ENCODE results near the gene MFSD2A. TPM values are rescaled to one million over a fixed set of nuclear protein-coding genes. Genes with fewer than 3 reads are reported as not detected.
A peak's percentile ranks its signal among the peaks of the same experiment; 100 is the strongest.

The MFSD2A gene
- total RNA-seq, 1 experiment from 2014 or later = 8.0 TPM

GRCh38 chr1:39919545-39919944 is 35.4 kb upstream of the MFSD2A start (continued):
- no peak for TF ChIP-seq POLR2AphosphoS5 (IDR thresholded peaks at IDR 0.05; ENCODE audit: low read depth, low read length)
- TF ChIP-seq ZBTB33 (IDR thresholded peaks at IDR 0.05; ENCODE audit: extremely low read depth, insufficient replicate concordance, low read length) = no peak
- TF ChIP-seq SRF (IDR thresholded peaks at IDR 0.05; ENCODE audit: low read depth) = no peak
- no peak for TF ChIP-seq CEBPB (IDR thresholded peaks at IDR 0.05; ENCODE audit: low read depth)
- TF ChIP-seq FOSL1 (IDR thresholded peaks at IDR 0.05; ENCODE audit: low read depth) = no peak
- TF ChIP-seq EZH2 (IDR thresholded peaks at IDR 0.05) = no peak
- no peak for TF ChIP-seq JUND (IDR thresholded peaks at IDR 0.05)
- TF ChIP-seq SIN3A (IDR thresholded peaks at IDR 0.05; ENCODE audit: low read depth) = no peak
- TF ChIP-seq ELF1 (IDR thresholded peaks at IDR 0.05; ENCODE audit: borderline replicate concordance, low read depth) = no peak
- TF ChIP-seq TCF7L2 (IDR thresholded peaks at IDR 0.05; ENCODE audit: borderline replicate concordance, extremely low read depth, insufficient read depth, insufficient read length) = no peak
- TF ChIP-seq CTCF (IDR thresholded peaks at IDR 0.05 in 2 of 3, conservative IDR thresholded peaks at IDR 0.05 in 1 of 3; ENCODE audit: borderline replicate concordance in 1 of 3, insufficient read depth in 1 of 3, low read depth in 2 of 3, low read length in 2 of 3) = peak; percentile 66 to 91 (median 71)

GRCh38 chr1:39922251-39922688 is 32.7 kb upstream of the MFSD2A start:
- H3K27ac ChIP-seq (ENCODE audit: low read depth, low read length) = no peak overlapping the region
- no peak overlapping the region for H3K4me3 ChIP-seq (replicated peaks in 1 of 2; ENCODE audit: low read depth in 1 of 2, low read length in 2 of 2)
- ChIA-PET POLR2A (no interaction called here), CTCF (no interaction called here), RAD21 (ENCODE audit: low non-redundant PET in 1 of 2, low total read pairs in 2 of 2, uncharacterized antibody in 2 of 2, unreplicated experiment in 2 of 2) (no interaction called here)
- BruUV-seq (replicated peaks) = no TSS peak
- no peaks in the 10 kb centered on the region for H3K9me3 ChIP-seq (ENCODE audit: control insufficient read depth in 1 of 2, insufficient read depth in 1 of 2, low read depth in 1 of 2, low read length in 2 of 2)
- DNase-seq (ENCODE audit: low read depth, low spot score) (no peak), ATAC-seq (no peak)
- H3K9me2 ChIP-seq (ENCODE audit: insufficient read depth) = no peaks in the 10 kb centered on the region
- no peaks in the 10 kb centered on the region for H4K20me1 ChIP-seq (ENCODE audit: insufficient read depth)
- H3K36me3 ChIP-seq (ENCODE audit: control insufficient read depth in 1 of 2, insufficient read depth in 2 of 2, low read length in 2 of 2) = no peaks in the 10 kb centered on the region
- peaks cover 0 to 5% of the 10 kb centered on the region in 2 experiments; a peak in 1 of 4 replicates for H3K4me1 ChIP-seq (ENCODE audit: control insufficient read depth in 1 of 2, insufficient read depth in 2 of 2, low read length in 2 of 2)
- no peaks in the 10 kb centered on the region for H3K27me3 ChIP-seq (ENCODE audit: insufficient read depth, low read length)
- no peak overlapping the region for H3K4me2 ChIP-seq (ENCODE audit: low read length)
- intact Hi-C loops (cut with micrococcal nuclease) = no loop called here
- no peak overlapping the region for H2AFZ ChIP-seq (ENCODE audit: low read depth, low read length, poor library complexity, severe bottlenecking)
- H3K9ac ChIP-seq (ENCODE audit: low read length) = no peak overlapping the region
- no peaks in the 10 kb centered on the region for H3K79me2 ChIP-seq (ENCODE audit: insufficient read depth, low read length)
- TF ChIP-seq SP1 (IDR thresholded peaks at IDR 0.05; ENCODE audit: low read depth) (no peak), CBX3 (IDR thresholded peaks at IDR 0.05; ENCODE audit: low read depth) (no peak), SIN3A (IDR thresholded peaks at IDR 0.05; ENCODE audit: low read depth) (no peak), FOSL1 (IDR thresholded peaks at IDR 0.05; ENCODE audit: low read depth) (no peak), CEBPB (IDR thresholded peaks at IDR 0.05; ENCODE audit: low read depth) (no peak), MAX (IDR thresholded peaks at IDR 0.05) (no peak), REST (IDR thresholded peaks at IDR 0.05; ENCODE audit: low read depth) (no peak), TCF7L2 (IDR thresholded peaks at IDR 0.05; ENCODE audit: borderline replicate concordance, extremely low read depth, insufficient read depth, insufficient read length) (no peak), JUND (IDR thresholded peaks at IDR 0.05) (no peak), EGR1 (IDR thresholded peaks at IDR 0.05; ENCODE audit: low read depth) (no peak), POLR2A (IDR thresholded peaks at IDR 0.05; ENCODE audit: borderline replicate concordance, extremely low read depth, insufficient read depth, insufficient read length) (no peak)
